MM.1S (cell line): ENCODE results near the gene IFNL3.

ENCODE experiments used
- CTCF ChIP-seq: fragments of 300-600 bp; sonication (generic); IDR thresholded peaks from 2 replicates; pipeline ENCODE4 v1.5.1; 2016; ENCODE audit warnings: antibody characterized with exemption, low read length, mixed read lengths
- EZH2 ChIP-seq: fragments of 300-600 bp; sonication (generic); optimal IDR thresholded peaks from 2 replicates; pipeline ENCODE3; 2017; ENCODE audit warnings: low read depth, mild to moderate bottlenecking, antibody characterized with exemption, low read length, mixed read lengths
- EZH2phosphoT487 ChIP-seq: fragments of 300-600 bp; sonication (generic); IDR thresholded peaks from 2 replicates; pipeline ENCODE4 v1.6.1; 2018; ENCODE audit warnings: antibody characterized with exemption, low read length

GRCh38 chr19:39232708-39233107, 12.1 kb downstream of the IFNL3 start:
- TF ChIP-seq CTCF (no peak), EZH2 (no peak), EZH2phosphoT487 (no peak)
